GM20000 (cell line): ENCODE results near the gene DNAJC13.
"Not testable (repeated sequence)": the region's sequence is repeated elsewhere in the genome, so short reads cannot be mapped to it uniquely, and the experiment has no call there.

Experiments used
- DNase-seq: peaks from one replicate; pipeline ENCODE4 v3.0.0; 2012; ENCODE audit warnings: low spot score
- CTCF ChIP-seq: IDR thresholded peaks from 2 replicates; pipeline ENCODE4 v1.5.1; 2012; ENCODE audit warnings: mild to moderate bottlenecking, control low read depth; ENCODE audit errors: extremely low read depth, missing control alignments

Gene DNAJC13, protein sequence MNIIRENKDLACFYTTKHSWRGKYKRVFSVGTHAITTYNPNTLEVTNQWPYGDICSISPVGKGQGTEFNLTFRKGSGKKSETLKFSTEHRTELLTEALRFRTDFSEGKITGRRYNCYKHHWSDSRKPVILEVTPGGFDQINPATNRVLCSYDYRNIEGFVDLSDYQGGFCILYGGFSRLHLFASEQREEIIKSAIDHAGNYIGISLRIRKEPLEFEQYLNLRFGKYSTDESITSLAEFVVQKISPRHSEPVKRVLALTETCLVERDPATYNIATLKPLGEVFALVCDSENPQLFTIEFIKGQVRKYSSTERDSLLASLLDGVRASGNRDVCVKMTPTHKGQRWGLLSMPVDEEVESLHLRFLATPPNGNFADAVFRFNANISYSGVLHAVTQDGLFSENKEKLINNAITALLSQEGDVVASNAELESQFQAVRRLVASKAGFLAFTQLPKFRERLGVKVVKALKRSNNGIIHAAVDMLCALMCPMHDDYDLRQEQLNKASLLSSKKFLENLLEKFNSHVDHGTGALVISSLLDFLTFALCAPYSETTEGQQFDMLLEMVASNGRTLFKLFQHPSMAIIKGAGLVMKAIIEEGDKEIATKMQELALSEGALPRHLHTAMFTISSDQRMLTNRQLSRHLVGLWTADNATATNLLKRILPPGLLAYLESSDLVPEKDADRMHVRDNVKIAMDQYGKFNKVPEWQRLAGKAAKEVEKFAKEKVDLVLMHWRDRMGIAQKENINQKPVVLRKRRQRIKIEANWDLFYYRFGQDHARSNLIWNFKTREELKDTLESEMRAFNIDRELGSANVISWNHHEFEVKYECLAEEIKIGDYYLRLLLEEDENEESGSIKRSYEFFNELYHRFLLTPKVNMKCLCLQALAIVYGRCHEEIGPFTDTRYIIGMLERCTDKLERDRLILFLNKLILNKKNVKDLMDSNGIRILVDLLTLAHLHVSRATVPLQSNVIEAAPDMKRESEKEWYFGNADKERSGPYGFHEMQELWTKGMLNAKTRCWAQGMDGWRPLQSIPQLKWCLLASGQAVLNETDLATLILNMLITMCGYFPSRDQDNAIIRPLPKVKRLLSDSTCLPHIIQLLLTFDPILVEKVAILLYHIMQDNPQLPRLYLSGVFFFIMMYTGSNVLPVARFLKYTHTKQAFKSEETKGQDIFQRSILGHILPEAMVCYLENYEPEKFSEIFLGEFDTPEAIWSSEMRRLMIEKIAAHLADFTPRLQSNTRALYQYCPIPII (N-terminal part only)

DNA sequence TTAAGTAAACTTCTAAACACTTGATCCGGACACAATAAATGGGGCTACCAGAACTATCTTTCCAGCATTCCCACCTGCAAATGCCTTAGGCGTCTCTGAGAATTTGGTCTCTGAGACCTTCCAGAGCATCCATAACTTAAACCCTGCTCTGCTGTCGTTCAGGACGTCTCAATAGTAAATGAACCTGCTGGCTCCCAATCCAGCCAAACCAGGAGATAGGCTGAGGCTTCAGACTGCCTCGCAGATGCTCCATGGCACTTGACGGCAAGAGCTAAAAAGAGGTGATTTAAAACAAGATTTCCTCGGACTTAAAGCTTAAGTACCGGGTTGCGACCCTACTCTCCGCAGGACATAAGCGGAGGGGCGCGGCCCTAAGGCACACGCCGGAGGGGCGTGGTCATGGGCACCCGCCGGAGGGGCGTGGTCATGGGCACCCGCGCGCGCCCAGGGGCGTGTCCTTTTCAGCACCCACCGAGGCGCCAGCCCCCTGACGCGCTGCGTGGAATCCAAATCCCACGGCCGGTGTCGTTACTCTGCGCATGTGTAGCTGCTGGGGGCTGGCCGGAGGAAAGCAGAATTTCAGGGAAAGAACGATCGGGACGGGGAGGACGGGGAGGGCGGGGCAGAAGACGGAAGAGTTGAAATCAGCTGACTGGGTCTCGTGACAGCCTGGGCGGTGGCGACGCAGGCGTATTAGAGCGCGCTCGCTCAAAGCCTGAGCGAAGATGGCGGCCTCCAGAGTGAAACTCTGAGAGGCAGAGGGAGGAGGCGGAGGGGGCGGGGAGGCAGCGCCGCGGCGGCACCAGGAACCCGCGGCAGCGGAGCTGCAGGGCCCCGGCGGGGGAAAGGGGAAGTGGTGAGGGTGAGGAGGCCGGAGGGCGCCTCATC lies at the start of gene DNAJC13:
Gene DNAJC13 (plus strand): TSS at position 696 of the 888 bp plus-strand sequence. CDS start 17,049 bp downstream, outside the sequence.
- DNase-seq, result peak; percentile 91
- TF ChIP-seq CTCF, result no peak

GRCh38 chr3:132368515-132368914 lies 48.8 kb upstream of the DNAJC13 start:
- no peak for DNase-seq
- no peak for TF ChIP-seq CTCF

- no peak for DNase-seq
- TF ChIP-seq CTCF, result no peak
Observed at GRCh38 chr3:132368962-132369361, 48.3 kb upstream of the DNAJC13 start.

GRCh38 chr3:132376945-132377354 lies 40.4 kb upstream of the DNAJC13 start:
- not testable (repeated sequence) for DNase-seq

DNA sequence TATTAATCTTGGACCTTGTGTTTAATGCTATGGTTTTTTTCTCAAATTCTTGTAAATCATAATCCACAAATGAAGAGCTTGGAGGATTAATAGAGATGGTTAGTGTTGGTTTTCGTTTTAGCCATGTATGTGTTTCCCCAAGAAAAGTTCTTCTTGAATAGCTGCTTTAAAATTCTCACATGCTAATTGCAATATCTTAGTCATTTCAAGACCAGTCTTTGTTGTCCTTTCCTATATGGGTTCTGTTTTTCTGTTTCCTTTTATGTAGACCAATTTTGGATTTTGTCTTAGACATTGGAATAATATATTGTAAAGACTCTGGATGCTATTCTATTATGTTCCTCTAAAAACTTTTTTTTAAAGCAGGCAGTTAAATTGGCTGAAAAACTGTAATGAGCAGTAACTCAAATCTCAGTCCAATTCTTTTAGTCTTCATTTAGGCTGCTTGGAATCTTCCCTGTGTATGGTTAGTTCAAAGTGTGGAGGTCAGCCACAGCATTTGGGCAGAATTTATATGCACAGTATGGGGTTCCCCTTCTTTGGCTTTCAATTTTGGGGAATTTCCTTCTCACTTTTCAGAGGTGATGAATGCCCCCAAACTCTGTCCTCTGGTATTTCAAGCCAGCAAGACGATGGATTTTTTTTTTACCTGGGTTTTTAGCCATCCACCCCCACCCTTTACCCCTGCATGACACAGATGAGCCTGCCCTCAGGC lies 39.1 kb upstream of the DNAJC13 start:
- TF ChIP-seq CTCF, result no peak
- DNase-seq, result peak; percentile 50

- no peak for TF ChIP-seq CTCF
- no peak for DNase-seq
Observed at GRCh38 chr3:132378846-132379245, 38.5 kb upstream of the DNAJC13 start.
